Liver (tissue), 3 donors: Measurements from ENCODE around the gene FBXO24.

Experiments used
- GABPA ChIP-seq, 2 donors: IDR thresholded peaks in 1 of 2; conservative IDR thresholded peaks in 1 of 2; 2 replicates each; pipeline ENCODE4 v1.6.1; 2016; ENCODE audit warnings: antibody characterized with exemption in 2 of 2, mild to moderate bottlenecking in 1 of 2, moderate library complexity in 1 of 2
- JUND ChIP-seq, 2 donors: IDR thresholded peaks; 2 replicates each; pipeline ENCODE4 v1.6.1; 2016; ENCODE audit warnings: antibody characterized with exemption in 2 of 2
- REST ChIP-seq: IDR thresholded peaks from 2 replicates; pipeline ENCODE4 v1.6.1; 2016; ENCODE audit warnings: antibody characterized with exemption, mild to moderate bottlenecking
- TF ChIP-seq, protein P1 (sequence below): fragments of 150-350 bp; IDR thresholded peaks from 2 replicates; pipeline ENCODE4 v1.5.1; 2017; ENCODE audit warnings: improper control_type of control experiment, low read depth, low read length; ENCODE audit not compliant: missing input control
- donor health status: healthy.
- donor health status: healthy.

DNA sequence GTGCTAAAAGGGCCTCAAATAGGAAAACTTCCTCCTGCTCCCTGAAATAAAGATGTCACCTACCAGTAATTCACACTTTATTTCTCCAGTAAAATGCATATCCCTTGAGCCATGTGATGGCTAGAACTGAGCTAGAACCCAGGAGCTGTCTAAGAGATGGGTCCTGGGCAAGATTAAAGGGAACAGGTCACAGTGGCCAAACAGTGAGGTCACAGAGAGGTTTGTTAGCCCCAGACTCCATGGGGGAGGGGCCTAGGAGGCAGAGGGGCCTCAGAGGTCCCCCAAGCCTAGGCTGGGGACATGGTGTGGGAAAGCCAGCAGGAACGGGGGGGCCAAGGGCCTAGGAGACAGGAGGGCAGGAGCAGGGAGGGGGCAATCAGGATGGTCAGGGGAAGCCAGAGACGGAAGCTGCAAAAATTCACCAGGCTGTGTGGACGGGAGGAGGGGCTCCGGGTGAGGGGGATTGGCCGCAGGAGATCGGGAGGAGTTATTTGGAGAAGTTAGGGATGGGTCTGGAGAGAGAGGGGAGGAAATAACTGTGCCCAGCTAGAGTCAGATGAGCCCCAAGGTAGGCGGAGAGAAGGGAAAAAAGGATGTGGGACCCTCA lies 3.3 kb downstream of the FBXO24 start:
- TF ChIP-seq REST = no peak
- no peak for TF ChIP-seq GABPA (IDR thresholded peaks at IDR 0.05 in 1 of 2, conservative IDR thresholded peaks at IDR 0.05 in 1 of 2)
- TF ChIP-seq, protein P1, sequence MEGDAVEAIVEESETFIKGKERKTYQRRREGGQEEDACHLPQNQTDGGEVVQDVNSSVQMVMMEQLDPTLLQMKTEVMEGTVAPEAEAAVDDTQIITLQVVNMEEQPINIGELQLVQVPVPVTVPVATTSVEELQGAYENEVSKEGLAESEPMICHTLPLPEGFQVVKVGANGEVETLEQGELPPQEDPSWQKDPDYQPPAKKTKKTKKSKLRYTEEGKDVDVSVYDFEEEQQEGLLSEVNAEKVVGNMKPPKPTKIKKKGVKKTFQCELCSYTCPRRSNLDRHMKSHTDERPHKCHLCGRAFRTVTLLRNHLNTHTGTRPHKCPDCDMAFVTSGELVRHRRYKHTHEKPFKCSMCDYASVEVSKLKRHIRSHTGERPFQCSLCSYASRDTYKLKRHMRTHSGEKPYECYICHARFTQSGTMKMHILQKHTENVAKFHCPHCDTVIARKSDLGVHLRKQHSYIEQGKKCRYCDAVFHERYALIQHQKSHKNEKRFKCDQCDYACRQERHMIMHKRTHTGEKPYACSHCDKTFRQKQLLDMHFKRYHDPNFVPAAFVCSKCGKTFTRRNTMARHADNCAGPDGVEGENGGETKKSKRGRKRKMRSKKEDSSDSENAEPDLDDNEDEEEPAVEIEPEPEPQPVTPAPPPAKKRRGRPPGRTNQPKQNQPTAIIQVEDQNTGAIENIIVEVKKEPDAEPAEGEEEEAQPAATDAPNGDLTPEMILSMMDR = no peak
- TF ChIP-seq JUND (IDR thresholded peaks at IDR 0.05) = no peak
